Measurements from ENCODE around the gene COX4I1.

COX4I1 gene

GRCh38 chr16:85844169-85844481 lies 44.6 kb downstream of the COX4I1 start:
- DNase-seq = no peak

DNA sequence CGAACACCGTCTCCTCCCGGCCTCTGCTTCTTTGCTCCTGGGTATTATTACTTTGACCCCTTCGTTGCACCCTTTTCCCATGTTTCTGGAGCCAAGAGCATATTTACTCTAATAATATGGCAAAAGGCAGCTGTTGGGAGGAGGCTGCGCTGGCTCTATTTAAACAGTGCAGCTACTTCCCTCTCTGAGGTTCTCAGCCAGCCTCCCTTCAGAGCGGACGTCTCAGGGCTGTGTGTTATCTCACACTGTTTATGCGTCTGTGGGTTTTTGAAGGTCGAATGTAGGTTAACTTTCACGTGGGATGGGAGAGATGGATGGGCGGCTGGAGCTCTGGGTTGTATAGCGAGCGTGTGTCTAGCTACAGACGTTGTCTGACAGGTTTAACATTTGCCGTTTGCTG lies 45.3 kb downstream of the COX4I1 start:
- no peak for DNase-seq

- no peak for DNase-seq
Measured at GRCh38 chr16:85845266-85845665, 45.8 kb downstream of the COX4I1 start.

DNA sequence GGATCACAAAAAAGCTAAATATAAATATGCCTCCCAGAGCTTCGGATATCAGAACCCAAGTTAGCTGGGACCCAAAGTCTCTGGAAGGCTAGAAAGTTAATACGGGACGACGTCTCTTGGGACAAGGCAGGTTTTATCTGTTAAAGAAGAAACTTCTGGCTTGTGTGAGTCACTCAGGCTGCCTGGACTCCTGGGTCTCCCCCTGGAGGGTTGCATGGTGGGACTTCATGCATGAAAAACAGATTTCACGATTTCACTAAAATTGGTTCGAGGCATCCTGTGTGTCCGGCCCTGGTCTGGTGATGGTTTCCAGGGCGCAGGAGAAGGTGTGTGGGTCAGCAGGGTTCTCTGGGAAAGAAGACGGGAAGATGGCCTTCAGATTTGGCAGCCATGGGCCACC lies 47.0 kb downstream of the COX4I1 start:
- no peak for DNase-seq

GRCh38 chr16:85847036-85847435 lies 47.5 kb downstream of the COX4I1 start:
- no peak for DNase-seq

GRCh38 chr16:85847681-85848601 lies 48.4 kb downstream of the COX4I1 start:
- no peak for DNase-seq

DNA sequence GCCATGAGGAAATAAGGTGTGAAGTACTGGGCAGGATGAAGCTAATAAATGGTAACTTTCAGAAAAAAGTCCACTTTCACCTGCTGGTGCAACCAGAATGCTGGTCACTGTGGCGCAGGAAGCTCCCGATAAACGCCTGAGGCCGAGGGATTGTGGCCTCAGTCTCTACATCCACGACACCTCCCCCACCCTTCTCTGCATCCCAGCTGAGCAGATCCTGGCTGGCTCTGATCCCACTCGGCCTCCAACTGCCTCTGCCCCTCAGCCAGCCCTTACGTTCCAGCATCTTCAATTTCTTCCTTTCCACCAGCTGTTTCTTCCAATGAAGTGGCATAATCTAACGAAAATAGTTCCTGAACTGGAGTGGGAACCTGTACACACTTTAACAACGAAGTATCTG lies 49.5 kb downstream of the COX4I1 start:
- no peak for DNase-seq

DNA sequence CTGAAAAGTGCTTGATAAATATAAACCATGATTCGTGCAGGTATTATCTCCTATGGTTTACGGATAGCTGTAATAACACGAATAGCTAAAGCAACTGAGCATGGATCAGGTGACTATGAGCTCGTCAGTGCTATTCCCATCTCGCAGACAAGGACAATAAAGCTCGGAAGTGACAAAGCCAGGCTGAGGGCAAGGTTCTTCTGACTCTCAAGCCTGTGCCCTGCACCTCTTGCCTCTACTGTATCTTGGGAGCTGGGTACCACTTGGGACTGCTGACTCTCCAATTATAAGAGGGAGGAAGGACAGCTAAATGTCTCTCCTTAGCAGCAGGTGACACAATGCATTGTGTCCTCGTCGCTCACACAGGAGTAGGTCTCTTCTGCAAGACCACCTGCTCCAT lies 49.9 kb downstream of the COX4I1 start:
- DNase-seq = no peak

- no peak for DNase-seq
Measured at GRCh38 chr16:85850344-85850880, 50.9 kb downstream of the COX4I1 start.

- no peak for DNase-seq
Measured at GRCh38 chr16:85851034-85851785, 51.7 kb downstream of the COX4I1 start.

DNA sequence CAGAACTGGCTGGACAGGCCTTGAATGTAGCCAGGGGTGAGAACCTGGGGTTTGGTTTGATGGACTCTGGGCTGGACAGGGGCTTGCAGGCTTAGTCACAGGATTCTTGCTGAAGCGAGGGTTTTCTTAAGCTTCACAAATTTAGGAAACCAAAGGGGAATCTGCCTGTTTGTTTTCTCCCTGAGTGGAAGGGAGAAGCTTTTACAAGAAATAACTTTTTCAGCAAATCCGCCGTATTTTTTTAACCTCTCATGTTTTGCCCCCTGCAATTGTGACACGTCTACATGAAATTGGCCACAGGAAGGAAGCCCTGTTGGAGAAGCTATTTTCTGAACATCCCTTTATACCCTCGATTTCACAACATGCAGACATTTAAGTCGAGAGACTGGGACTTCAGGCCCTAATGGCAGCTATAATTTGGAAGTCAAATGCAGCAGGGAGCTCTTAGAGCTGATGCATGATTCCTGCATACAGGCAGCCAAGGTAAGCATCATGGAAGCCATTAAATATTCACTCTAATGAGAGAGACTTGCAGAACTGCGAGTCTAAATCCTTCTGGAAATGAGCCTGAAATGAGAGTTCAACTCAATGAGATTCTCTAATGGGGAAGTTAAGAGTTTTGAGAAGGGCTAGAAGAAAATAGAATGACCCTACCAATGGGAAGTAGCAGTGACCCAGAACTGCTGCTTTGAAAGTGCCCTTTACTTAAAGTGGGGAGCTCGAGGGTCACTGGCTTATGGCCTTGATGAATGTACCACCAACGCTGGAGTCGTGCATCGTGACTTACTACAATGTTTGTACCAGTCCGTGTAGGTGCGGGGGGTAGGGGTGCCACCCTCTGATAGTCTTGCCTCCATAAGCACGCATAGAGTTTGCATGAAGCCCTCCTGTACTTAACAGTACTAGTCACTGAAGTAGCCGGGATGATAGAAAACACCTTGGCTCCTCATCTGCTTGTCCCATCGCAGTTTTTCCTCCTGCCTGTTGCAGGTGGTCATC lies 54.4 kb downstream of the COX4I1 start:
- DNase-seq = no peak

GRCh38 chr16:85854935-85855334 lies 55.4 kb downstream of the COX4I1 start:
- no peak for DNase-seq

DNA sequence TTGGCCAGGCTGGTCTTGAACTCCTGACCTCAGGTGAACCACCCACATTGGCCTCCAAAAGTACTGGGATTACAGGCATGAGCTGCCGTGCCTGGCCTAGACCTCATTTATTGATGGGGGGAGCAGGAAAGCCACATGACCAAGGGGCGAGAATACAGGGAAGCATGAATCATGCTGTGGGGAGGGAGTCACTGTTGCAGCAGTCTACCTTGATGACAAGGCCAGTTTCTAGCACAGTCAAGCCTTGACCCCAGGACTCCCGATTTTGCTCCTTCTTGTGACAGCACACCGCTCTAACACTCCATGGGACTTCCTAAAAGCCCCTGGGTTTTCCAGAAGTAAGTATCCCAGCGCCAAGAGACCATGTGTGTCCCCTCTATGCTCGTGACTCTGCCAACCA lies 56.6 kb downstream of the COX4I1 start:
- no peak for DNase-seq

DNA sequence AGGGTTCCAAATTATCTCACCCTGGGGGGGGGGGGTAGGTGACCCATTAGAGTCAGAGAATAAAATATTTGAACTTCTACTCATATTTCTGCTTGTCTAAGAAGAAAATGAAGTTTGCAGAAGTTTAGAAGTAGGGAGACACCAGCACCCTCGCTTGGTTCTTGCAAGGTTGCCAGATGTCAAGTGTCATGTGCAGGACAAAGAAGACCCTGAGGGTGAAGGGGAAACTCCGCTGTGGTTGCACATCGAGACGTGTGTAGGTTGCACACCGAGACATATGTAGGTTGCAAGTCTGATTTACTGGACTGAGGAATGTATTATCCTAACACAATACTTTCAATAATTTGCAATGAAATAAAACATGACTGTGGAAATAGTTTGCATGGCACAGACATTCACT lies 57.1 kb downstream of the COX4I1 start:
- DNase-seq = no peak

Data from CD4-positive, alpha-beta T cell treated with Interleukin-21 for 1 hour (primary cell).